Colonic mucosa (tissue), 4 donors: Measurements from ENCODE around the gene GARNL3. TPM values are rescaled to one million over a fixed set of nuclear protein-coding genes. Genes with fewer than 3 reads are reported as not detected.
A peak's percentile ranks its signal among the peaks of the same experiment; 100 is the strongest.

Experiments
- DNase-seq: peaks from one replicate; pipeline ENCODE4 v3.0.0-alpha.2; 2020
- H3K27ac ChIP-seq: fragments of 200-600 bp; one replicate; pipeline ENCODE4 v1.8.0; 2021
- H3K27me3 ChIP-seq: fragments of 200-600 bp; one replicate; pipeline ENCODE4 v1.8.0; 2021
- H3K36me3 ChIP-seq: fragments of 200-600 bp; one replicate; pipeline ENCODE4 v1.8.0; 2021
- H3K4me1 ChIP-seq: fragments of 200-600 bp; one replicate; pipeline ENCODE4 v1.8.0; 2021; ENCODE audit warnings: mild to moderate bottlenecking
- H3K4me3 ChIP-seq: fragments of 200-600 bp; one replicate; pipeline ENCODE4 v1.8.0; 2021
- H3K9ac ChIP-seq, 2 donors: one replicate each; pipeline ENCODE4 v1.7.0; 2013; ENCODE audit warnings: control low read depth in 2 of 2, low read depth in 2 of 2, low read length in 2 of 2
- H3K9me3 ChIP-seq: fragments of 200-600 bp; one replicate; pipeline ENCODE4 v1.8.0; 2021
- CTCF ChIP-seq: fragments of 200-600 bp; IDR thresholded peaks from one replicate; pipeline ENCODE4 v1.8.0; 2022; ENCODE audit warnings: antibody characterized with exemption, mild to moderate bottlenecking
- intact Hi-C: fragments of 100-400 bp; cut with DNase I; formaldehyde crosslinking; loops from one replicate; pipeline ENCODE4 v1.14.1; 2022
- total RNA-seq, 2 donors: library from RNA; stranded (reverse); fragmentation: NEBNext Ultra II Directional in 1 of 2; extraction: Animal tissue kit (Norgen Biotek cat#: 25700) in 1 of 2; gene quantifications; one replicate each; pipeline ENCODE4 v1.2.1, GENCODE V29; 2021
- donor health status: healthy.
- donor health status: DM: no; HTN: no; CAD: no.
- donor health status: DM: no; HTN: no; CAD: no.

Gene GARNL3
- total RNA-seq, 2 donors from 2014 or later: 4.1 to 5.1 TPM

DNA sequence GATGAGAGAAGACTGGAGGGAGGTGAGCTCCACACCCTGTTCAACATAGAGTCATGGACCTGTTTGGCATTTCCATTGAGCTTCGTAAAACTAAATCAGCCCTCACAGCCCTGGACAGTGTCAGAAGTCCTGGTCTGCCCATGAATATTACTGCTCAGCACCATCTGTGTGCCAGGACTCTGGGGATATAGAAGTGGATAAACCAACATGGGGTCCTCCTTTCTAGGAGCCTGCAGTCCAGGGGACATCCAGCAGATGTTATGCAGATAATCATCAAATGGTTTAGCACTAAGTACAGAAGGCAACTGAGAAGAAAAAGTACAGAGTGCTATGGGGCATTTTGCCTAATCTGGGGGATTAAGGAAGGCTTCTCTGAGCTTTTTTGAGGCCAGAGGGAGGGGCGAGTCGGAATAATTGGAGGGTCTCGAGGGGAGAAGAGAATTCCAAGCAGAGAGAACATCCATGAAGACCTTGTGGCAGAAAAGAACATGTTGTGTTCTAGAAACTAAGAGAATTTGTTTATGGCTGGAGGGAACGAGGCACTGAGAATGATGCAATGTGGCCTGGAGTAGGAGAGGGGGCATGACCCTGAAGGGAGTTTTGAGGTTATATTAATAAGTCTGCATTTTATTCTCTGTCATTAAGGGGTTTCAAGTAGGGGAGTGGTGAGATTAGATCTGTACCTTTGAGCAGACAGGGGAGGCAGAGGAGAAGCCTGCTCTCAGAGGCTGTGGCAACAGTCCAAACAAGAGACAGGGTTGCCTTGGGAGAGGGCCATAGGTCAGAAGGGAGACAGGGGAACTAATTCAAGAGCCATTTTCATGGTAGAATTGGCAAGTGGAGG, 68.9 kb downstream of the GARNL3 start:
- peak overlapping the region; percentile 1 for H3K27ac ChIP-seq
- TF ChIP-seq CTCF: no peak
- H3K9ac ChIP-seq: no peak overlapping the region
- H3K36me3 ChIP-seq: no peaks in the 10 kb centered on the region
- peaks cover 10% of the 10 kb centered on the region for H3K4me1 ChIP-seq
- no peak for DNase-seq
- intact Hi-C loops: no loop called here
- H3K4me3 ChIP-seq: no peak overlapping the region
- no peaks in the 10 kb centered on the region for H3K27me3 ChIP-seq
- no peaks in the 10 kb centered on the region for H3K9me3 ChIP-seq

GRCh38 chr9:127334725-127335124, 70.2 kb downstream of the GARNL3 start:
- DNase-seq: no peak
- no peak overlapping the region for H3K27ac ChIP-seq
- peaks cover 10% of the 10 kb centered on the region for H3K4me1 ChIP-seq
- no peaks in the 10 kb centered on the region for H3K27me3 ChIP-seq
- TF ChIP-seq CTCF: no peak
- no peak overlapping the region for H3K9ac ChIP-seq
- H3K9me3 ChIP-seq: no peaks in the 10 kb centered on the region
- intact Hi-C loops: no loop called here
- no peak overlapping the region for H3K4me3 ChIP-seq
- no peaks in the 10 kb centered on the region for H3K36me3 ChIP-seq

- DNase-seq: no peak
- Histone ChIP-seq H3K36me3 (no peaks in the 10 kb centered on the region), H3K27me3 (no peaks in the 10 kb centered on the region), H3K27ac (peak overlapping the region; percentile 57), H3K4me1 (peaks cover 10% of the 10 kb centered on the region), H3K9me3 (no peaks in the 10 kb centered on the region), H3K4me3 (no peak overlapping the region), H3K9ac (no peak overlapping the region)
- intact Hi-C loops: no loop called here
- no peak for TF ChIP-seq CTCF
Measured at GRCh38 chr9:127336086-127336485, 71.5 kb downstream of the GARNL3 start.

GRCh38 chr9:127336506-127337352, 72.2 kb downstream of the GARNL3 start:
- Histone ChIP-seq H3K9ac (no peak overlapping the region), H3K36me3 (no peaks in the 10 kb centered on the region), H3K4me3 (no peak overlapping the region), H3K4me1 (peaks cover 10% of the 10 kb centered on the region), H3K9me3 (no peaks in the 10 kb centered on the region), H3K27ac (peak overlapping the region; percentile 57), H3K27me3 (no peaks in the 10 kb centered on the region)
- intact Hi-C loops: no loop called here
- DNase-seq: peak; percentile 66
- TF ChIP-seq CTCF: no peak

DNA sequence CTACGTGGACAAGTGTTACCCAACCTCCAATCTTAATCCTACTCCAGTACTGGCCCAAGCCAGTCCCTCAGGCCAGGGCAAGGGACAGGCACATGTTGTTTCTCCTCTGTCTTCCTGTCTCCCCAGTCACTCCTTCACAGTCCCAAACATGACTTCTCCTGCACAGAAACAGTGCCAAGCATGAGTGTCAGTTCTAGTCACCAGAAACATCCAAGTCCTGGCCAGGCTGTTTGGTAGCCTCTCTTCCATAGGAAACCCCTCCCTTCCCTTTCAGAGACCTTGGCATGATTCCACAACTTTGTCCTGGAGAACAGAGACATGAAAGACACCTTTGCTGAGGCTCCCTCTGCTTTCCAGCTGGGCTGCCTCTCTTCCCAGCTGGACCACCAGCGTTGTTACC, 76.1 kb downstream of the GARNL3 start:
- no peak for DNase-seq
- no peak for TF ChIP-seq CTCF
- H3K9me3 ChIP-seq: no peaks in the 10 kb centered on the region
- no peaks in the 10 kb centered on the region for H3K36me3 ChIP-seq
- H3K4me3 ChIP-seq: no peak overlapping the region
- no peak overlapping the region for H3K27ac ChIP-seq
- H3K9ac ChIP-seq: no peak overlapping the region
- intact Hi-C loops: no loop called here
- H3K27me3 ChIP-seq: no peaks in the 10 kb centered on the region
- H3K4me1 ChIP-seq: peaks cover 10% of the 10 kb centered on the region
